ENCODE data around the gene ATG16L1. TPM values are rescaled to one million over a fixed set of nuclear protein-coding genes. Genes with fewer than 3 reads are reported as not detected.

The ATG16L1 gene
- total and polyA plus RNA-seq, 2 of the 4 experiments (the other 2 are of a cell fraction): 20.0 to 26.2 TPM

DNA sequence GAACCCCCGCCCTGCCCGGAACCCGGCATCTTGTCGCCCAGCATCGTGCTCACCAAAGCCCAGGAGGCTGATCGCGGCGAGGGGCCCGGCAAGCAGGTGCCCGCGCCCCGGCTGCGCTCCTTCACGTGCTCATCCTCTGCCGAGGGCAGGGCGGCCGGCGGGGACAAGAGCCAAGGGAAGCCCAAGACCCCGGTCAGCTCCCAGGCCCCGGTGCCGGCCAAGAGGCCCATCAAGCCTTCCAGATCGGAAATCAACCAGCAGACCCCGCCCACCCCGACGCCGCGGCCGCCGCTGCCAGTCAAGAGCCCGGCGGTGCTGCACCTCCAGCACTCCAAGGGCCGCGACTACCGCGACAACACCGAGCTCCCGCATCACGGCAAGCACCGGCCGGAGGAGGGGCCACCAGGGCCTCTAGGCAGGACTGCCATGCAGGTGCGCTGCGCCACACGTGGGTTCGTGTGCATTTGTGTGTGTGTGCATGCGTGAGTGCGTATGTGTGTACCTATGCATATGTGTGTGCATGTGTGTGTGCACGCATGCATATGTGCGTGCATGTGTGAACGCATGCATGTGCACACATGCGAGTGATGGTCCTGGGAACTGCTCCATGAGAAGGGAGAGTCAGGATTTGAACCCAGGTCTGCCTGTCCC lies 47.1 kb upstream of the ATG16L1 start:
- H4K91ac ChIP-seq (ENCODE audit: insufficient read depth, low read depth, low read length): no peak overlapping the region
- no peak overlapping the region for H4K5ac ChIP-seq (ENCODE audit: low read depth, low read length)
- peak overlapping the region; percentile 21 for H2AFZ ChIP-seq (replicated peaks; ENCODE audit: low read length, poor library complexity)
- H3K27me3 ChIP-seq (ENCODE audit: control insufficient read depth, insufficient read depth, low read length): peaks cover 36% of the 10 kb centered on the region
- H2BK5ac ChIP-seq (ENCODE audit: low read depth, low read length, poor library complexity, severe bottlenecking): no peak overlapping the region
- no peak overlapping the region for H3K14ac ChIP-seq (replicated peaks; ENCODE audit: low read depth, low read length)
- no peak overlapping the region for H2BK120ac ChIP-seq (ENCODE audit: low read depth, low read length)
- no peak overlapping the region for H2AK5ac ChIP-seq (ENCODE audit: low read depth, low read length)
- no peak overlapping the region for H2BK20ac ChIP-seq (ENCODE audit: low read depth, low read length)
- intact Hi-C loops (cut with micrococcal nuclease) (no loop called here), dilution Hi-C loops (cut with HindIII; ENCODE audit: low sequenced_read_pairs, unreplicated experiment) (no loop called here), in situ Hi-C loops (cut with MboI; ENCODE audit: low sequenced_read_pairs) (no loop called here)
- H3K4me2 ChIP-seq (ENCODE audit: low read depth, low read length): no peak overlapping the region
- no peak overlapping the region for H3K9ac ChIP-seq (ENCODE audit: low read depth, low read length)
- no peak overlapping the region for H3K4ac ChIP-seq (ENCODE audit: low read depth, low read length)
- no peak overlapping the region for H3K18ac ChIP-seq (ENCODE audit: low read depth, low read length)
- no peaks in the 10 kb centered on the region for H3K36me3 ChIP-seq (ENCODE audit: control insufficient read depth, insufficient read depth, low read length)
- H4K20me1 ChIP-seq (ENCODE audit: insufficient read depth, low read length): no peaks in the 10 kb centered on the region
- no peak overlapping the region for H3K23ac ChIP-seq (ENCODE audit: low read depth, low read length)
- no peak for TF ChIP-seq RCOR1 (IDR thresholded peaks at IDR 0.05; ENCODE audit: insufficient replicate concordance, low read length)
- TF ChIP-seq, protein P1, sequence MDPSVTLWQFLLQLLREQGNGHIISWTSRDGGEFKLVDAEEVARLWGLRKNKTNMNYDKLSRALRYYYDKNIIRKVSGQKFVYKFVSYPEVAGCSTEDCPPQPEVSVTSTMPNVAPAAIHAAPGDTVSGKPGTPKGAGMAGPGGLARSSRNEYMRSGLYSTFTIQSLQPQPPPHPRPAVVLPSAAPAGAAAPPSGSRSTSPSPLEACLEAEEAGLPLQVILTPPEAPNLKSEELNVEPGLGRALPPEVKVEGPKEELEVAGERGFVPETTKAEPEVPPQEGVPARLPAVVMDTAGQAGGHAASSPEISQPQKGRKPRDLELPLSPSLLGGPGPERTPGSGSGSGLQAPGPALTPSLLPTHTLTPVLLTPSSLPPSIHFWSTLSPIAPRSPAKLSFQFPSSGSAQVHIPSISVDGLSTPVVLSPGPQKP (IDR thresholded peaks at IDR 0.05; ENCODE audit: borderline replicate concordance, low read depth, low read length): no peak
- no peak for TF ChIP-seq POLR2A (IDR thresholded peaks at IDR 0.05; ENCODE audit: low read depth, low read length)
- TF ChIP-seq RAD21 (IDR thresholded peaks at IDR 0.05; ENCODE audit: low read length): no peak
- TF ChIP-seq, protein P2, sequence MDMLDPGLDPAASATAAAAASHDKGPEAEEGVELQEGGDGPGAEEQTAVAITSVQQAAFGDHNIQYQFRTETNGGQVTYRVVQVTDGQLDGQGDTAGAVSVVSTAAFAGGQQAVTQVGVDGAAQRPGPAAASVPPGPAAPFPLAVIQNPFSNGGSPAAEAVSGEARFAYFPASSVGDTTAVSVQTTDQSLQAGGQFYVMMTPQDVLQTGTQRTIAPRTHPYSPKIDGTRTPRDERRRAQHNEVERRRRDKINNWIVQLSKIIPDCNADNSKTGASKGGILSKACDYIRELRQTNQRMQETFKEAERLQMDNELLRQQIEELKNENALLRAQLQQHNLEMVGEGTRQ (IDR thresholded peaks at IDR 0.05; ENCODE audit: low read depth, low read length): no peak
- TF ChIP-seq, protein P3, sequence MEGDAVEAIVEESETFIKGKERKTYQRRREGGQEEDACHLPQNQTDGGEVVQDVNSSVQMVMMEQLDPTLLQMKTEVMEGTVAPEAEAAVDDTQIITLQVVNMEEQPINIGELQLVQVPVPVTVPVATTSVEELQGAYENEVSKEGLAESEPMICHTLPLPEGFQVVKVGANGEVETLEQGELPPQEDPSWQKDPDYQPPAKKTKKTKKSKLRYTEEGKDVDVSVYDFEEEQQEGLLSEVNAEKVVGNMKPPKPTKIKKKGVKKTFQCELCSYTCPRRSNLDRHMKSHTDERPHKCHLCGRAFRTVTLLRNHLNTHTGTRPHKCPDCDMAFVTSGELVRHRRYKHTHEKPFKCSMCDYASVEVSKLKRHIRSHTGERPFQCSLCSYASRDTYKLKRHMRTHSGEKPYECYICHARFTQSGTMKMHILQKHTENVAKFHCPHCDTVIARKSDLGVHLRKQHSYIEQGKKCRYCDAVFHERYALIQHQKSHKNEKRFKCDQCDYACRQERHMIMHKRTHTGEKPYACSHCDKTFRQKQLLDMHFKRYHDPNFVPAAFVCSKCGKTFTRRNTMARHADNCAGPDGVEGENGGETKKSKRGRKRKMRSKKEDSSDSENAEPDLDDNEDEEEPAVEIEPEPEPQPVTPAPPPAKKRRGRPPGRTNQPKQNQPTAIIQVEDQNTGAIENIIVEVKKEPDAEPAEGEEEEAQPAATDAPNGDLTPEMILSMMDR (conservative IDR thresholded peaks at IDR 0.05; ENCODE audit: low read depth, low read length): no peak
- no peak for TF ChIP-seq CHD1 (IDR thresholded peaks at IDR 0.05; ENCODE audit: low read depth, low read length)
- no peak for TF ChIP-seq FOS (IDR thresholded peaks at IDR 0.05; ENCODE audit: low read depth, low read length)
- no peak for TF ChIP-seq MAFK (IDR thresholded peaks at IDR 0.05; ENCODE audit: low read depth, low read length)
- no peak for TF ChIP-seq MAZ (IDR thresholded peaks at IDR 0.05; ENCODE audit: borderline replicate concordance, low read depth, low read length)
- no peak for TF ChIP-seq NFE2L2 (IDR thresholded peaks at IDR 0.05; ENCODE audit: low read depth, low read length)
- no peaks in the 10 kb centered on the region for H3K79me1 ChIP-seq (ENCODE audit: low read depth in 1 of 2, low read length in 2 of 2)
- no peaks in the 10 kb centered on the region for H3K4me1 ChIP-seq (ENCODE audit: control insufficient read depth, insufficient read depth, low read length)
- no peak overlapping the region for H2BK15ac ChIP-seq (ENCODE audit: low read depth, low read length)
- H3K27ac ChIP-seq (ENCODE audit: insufficient read depth, low read length): no peak overlapping the region
- no peak overlapping the region for H2AK9ac ChIP-seq (replicated peaks; ENCODE audit: low read depth, low read length, poor library complexity)
- CTCF ChIA-PET: no interaction called here
- POLR2A ChIA-PET (ENCODE audit: unreplicated experiment): no interaction called here
- DNase-seq (no peak), ATAC-seq (ENCODE audit: low read depth) (no peak)
- WGBS, 2 experiments (ENCODE audit: extremely low coverage in 2 of 2, insufficient read length in 1 of 2): 78% methylated on average over 43 of the region's 50 CpGs; no CpG with 5 or more reads in 1 of the 2 experiments
- no peak overlapping the region for H3K4me3 ChIP-seq (ENCODE audit: insufficient read depth, low read depth, low read length)
- H4K8ac ChIP-seq (ENCODE audit: low read depth in 2 of 2, low read length in 2 of 2): no peak overlapping the region
- BruUV-seq (replicated peaks): no TSS peak
- no peaks in the 10 kb centered on the region for H3K9me1 ChIP-seq (ENCODE audit: insufficient read depth, low read length)
- H3K56ac ChIP-seq (ENCODE audit: extremely low read depth, insufficient read depth, low read length): no peak overlapping the region
- H3K9me3 ChIP-seq (ENCODE audit: control insufficient read depth, insufficient read depth, low read length): peaks cover 10% of the 10 kb centered on the region

All from IMR-90 (cell line).